HCT116 (cell line): ENCODE results near the gene SP110. TPM values are rescaled to one million over a fixed set of nuclear protein-coding genes. Genes with fewer than 3 reads are reported as not detected.

Source experiments
- ATAC-seq: fragments of 200-7000 bp; cut with Tn5 transposase; 2 replicates; pipeline ENCODE4 v1.9.1; 2020; ENCODE audit warnings: mild to moderate bottlenecking, moderate library complexity
- BruUV-seq: library from RNA; stranded (reverse); fragments of 400-500 nt; replicated peaks from 2 replicates; lab custom pipeline; 2021; lab: Mats Ljungman, UMichigan
- CTCF ChIA-PET: fragments of 300-600 bp; sonication (Branson Sonifier 250); formaldehyde crosslinking; loops from one replicate; lab custom pipeline; 2021; ENCODE audit warnings: antibody characterized with exemption; lab: Charles Lee
- POLR2A ChIA-PET: fragments of 300-600, 350-600 bp; sonication (Branson Sonifier 250); formaldehyde crosslinking; loops from one replicate; lab custom pipeline; 2021; ENCODE audit warnings: antibody characterized with exemption; lab: Charles Lee
- RAD21 ChIA-PET, 2 experiments: fragments of 300-600 bp; sonication (Branson Sonifier 250); formaldehyde crosslinking; loops; one replicate each; lab custom pipeline; 2023; ENCODE audit warnings: low total read pairs in 2 of 2; ENCODE audit not compliant: uncharacterized antibody in 2 of 2, unreplicated experiment in 2 of 2, low non-redundant PET in 1 of 2; lab: Charles Lee
- DNase-seq: peaks from one replicate; pipeline ENCODE4 v3.0.0-alpha.2; 2010; ENCODE audit warnings: low read depth, low spot score
- H2AFZ ChIP-seq: fragments of 200-600 bp; shearing (Covaris generic), sonication (generic); 2 replicates; pipeline ENCODE4 v1.6.1; 2017; ENCODE audit warnings: low read depth, mixed run types, mixed read lengths, antibody characterized with exemption, low read length; ENCODE audit not compliant: poor library complexity, severe bottlenecking
- H3K27ac ChIP-seq: 2 replicates; pipeline ENCODE4 v1.5.1; 2012; ENCODE audit warnings: low read depth, low read length
- H3K27me3 ChIP-seq: fragments of 200-600 bp; sonication (generic); 2 replicates; pipeline ENCODE4 v1.6.1; 2016; ENCODE audit warnings: mixed run types, low read length, mixed read lengths; ENCODE audit not compliant: insufficient read depth
- H3K36me3 ChIP-seq, 2 experiments: fragments of 200-500 bp in 1 of 2; fragments of 200-600 bp in 1 of 2; sonication (Bioruptor generic) in 1 of 2; sonication (generic) in 1 of 2; 2 replicates each; pipeline versions ENCODE4 v1.5.1 to v1.6.1; 2014 to 2016; ENCODE audit warnings: low read length in 2 of 2, inconsistent platforms in 1 of 2, mixed read lengths in 1 of 2, mixed run types in 1 of 2; ENCODE audit not compliant: insufficient read depth in 2 of 2, control insufficient read depth in 1 of 2
- H3K4me1 ChIP-seq, 2 experiments: fragments of 200-600 bp in 1 of 2; sonication (generic) in 1 of 2; 2 replicates each; pipeline versions ENCODE4 v1.5.1 to v1.6.1; 2012 to 2017; ENCODE audit warnings: low read length in 2 of 2, inconsistent platforms in 1 of 2, mild to moderate bottlenecking in 1 of 2, mixed read lengths in 1 of 2, mixed run types in 1 of 2, moderate library complexity in 1 of 2; ENCODE audit not compliant: insufficient read depth in 2 of 2, control insufficient read depth in 1 of 2
- H3K4me2 ChIP-seq: fragments of 200-600 bp; sonication (generic); 2 replicates; pipeline ENCODE4 v1.6.1; 2017; ENCODE audit warnings: mixed run types, low read length, mixed read lengths
- H3K4me3 ChIP-seq, 2 experiments: fragments of 200-600 bp in 1 of 2; sonication (generic) in 1 of 2; replicated peaks in 1 of 2; 2 replicates each; pipeline ENCODE4 v1.5.1; 2011 to 2016; ENCODE audit warnings: low read length in 2 of 2, control low read depth in 1 of 2, low read depth in 1 of 2, mild to moderate bottlenecking in 1 of 2, mixed read lengths in 1 of 2, mixed run types in 1 of 2
- H3K79me2 ChIP-seq: fragments of 200-600 bp; sonication (generic); 2 replicates; pipeline ENCODE4 v1.6.1; 2017; ENCODE audit warnings: mild to moderate bottlenecking, mixed run types, low read length, moderate library complexity, mixed read lengths; ENCODE audit not compliant: insufficient read depth
- H3K9ac ChIP-seq: fragments of 200-600 bp; sonication (generic); 2 replicates; pipeline ENCODE4 v1.6.1; 2016; ENCODE audit warnings: low read length, mixed read lengths
- H3K9me2 ChIP-seq: fragments of 200-600 bp; sonication (generic), shearing (Covaris generic); 2 replicates; pipeline ENCODE4 v1.6.1; 2017; ENCODE audit warnings: mixed run types, mild to moderate bottlenecking, moderate library complexity; ENCODE audit not compliant: insufficient read depth
- H3K9me3 ChIP-seq, 2 experiments: fragments of 200-500 bp in 1 of 2; fragments of 200-600 bp in 1 of 2; sonication (Bioruptor generic) in 1 of 2; sonication (generic) in 1 of 2; 2 replicates each; pipeline ENCODE4 v1.6.1; 2014 to 2017; ENCODE audit warnings: low read length in 2 of 2, mixed read lengths in 2 of 2, inconsistent platforms in 1 of 2, low read depth in 1 of 2, mild to moderate bottlenecking in 1 of 2, mixed run types in 1 of 2, moderate library complexity in 1 of 2; ENCODE audit not compliant: control insufficient read depth in 1 of 2, insufficient read depth in 1 of 2
- H4K20me1 ChIP-seq: fragments of 200-600 bp; sonication (generic), shearing (Covaris generic); 2 replicates; pipeline ENCODE4 v1.6.1; 2017; ENCODE audit warnings: mixed run types, mild to moderate bottlenecking, moderate library complexity; ENCODE audit not compliant: insufficient read depth
- CBX3 ChIP-seq: IDR thresholded peaks from 2 replicates; pipeline ENCODE4 v1.6.1; 2012; ENCODE audit warnings: low read depth
- CEBPB ChIP-seq: IDR thresholded peaks from 2 replicates; pipeline ENCODE4 v1.6.1; 2012; ENCODE audit warnings: low read depth
- CTCF ChIP-seq, 3 experiments: fragments of 200-600 bp in 1 of 3; sonication (generic) in 1 of 3; IDR thresholded peaks in 2 of 3; conservative IDR thresholded peaks in 1 of 3; 2 replicates each; pipeline ENCODE4 v1.5.1; 2012 to 2017; ENCODE audit warnings: low read depth in 2 of 3, low read length in 2 of 3, antibody characterized with exemption in 1 of 3, borderline replicate concordance in 1 of 3, control low read depth in 1 of 3, mild to moderate bottlenecking in 1 of 3, mixed read lengths in 1 of 3, mixed run types in 1 of 3, moderate library complexity in 1 of 3; ENCODE audit not compliant: insufficient read depth in 1 of 3
- EGR1 ChIP-seq: IDR thresholded peaks from 2 replicates; pipeline ENCODE4 v1.6.1; 2012; ENCODE audit warnings: low read depth
- ELF1 ChIP-seq: IDR thresholded peaks from 2 replicates; pipeline ENCODE4 v1.6.1; 2012; ENCODE audit warnings: low read depth, borderline replicate concordance
- EZH2 ChIP-seq: fragments of 200-600 bp; sonication (generic); IDR thresholded peaks from 2 replicates; pipeline ENCODE4 v1.6.1; 2017; ENCODE audit warnings: antibody characterized with exemption, mixed run types
- EZH2phosphoT487 ChIP-seq: fragments of 200-600 bp; IDR thresholded peaks from 2 replicates; pipeline ENCODE4 v1.6.1; 2018; ENCODE audit warnings: antibody characterized with exemption, borderline replicate concordance
- FOSL1 ChIP-seq: IDR thresholded peaks from 2 replicates; pipeline ENCODE4 v1.6.1; 2012; ENCODE audit warnings: low read depth
- MAX ChIP-seq: IDR thresholded peaks from 2 replicates; pipeline ENCODE4 v1.6.1; 2012
- POLR2A ChIP-seq: IDR thresholded peaks from 2 replicates; pipeline ENCODE4 v1.7.0; 2011; ENCODE audit warnings: borderline replicate concordance; ENCODE audit not compliant: insufficient read depth, insufficient read length; ENCODE audit errors: extremely low read depth
- POLR2AphosphoS5 ChIP-seq: IDR thresholded peaks from 2 replicates; pipeline ENCODE4 v1.6.1; 2011; ENCODE audit warnings: mild to moderate bottlenecking, low read depth, low read length, moderate library complexity
- SP1 ChIP-seq: IDR thresholded peaks from 2 replicates; pipeline ENCODE4 v1.6.1; 2012; ENCODE audit warnings: low read depth
- TCF7L2 ChIP-seq: IDR thresholded peaks from 2 replicates; pipeline ENCODE4 v1.7.0; 2011; ENCODE audit warnings: borderline replicate concordance, inconsistent platforms; ENCODE audit not compliant: insufficient read depth, insufficient read length; ENCODE audit errors: extremely low read depth
- YY1 ChIP-seq: IDR thresholded peaks from 2 replicates; pipeline ENCODE4 v1.6.1; 2011; ENCODE audit warnings: low read length, low read depth, moderate library complexity, mild to moderate bottlenecking; ENCODE audit not compliant: insufficient replicate concordance; ENCODE audit errors: extremely low read depth
- intact Hi-C: fragments of 100-400 bp; cut with micrococcal nuclease; formaldehyde crosslinking; loops from 2 replicates; pipeline ENCODE4 v1.10.0; 2022
- total RNA-seq: library from RNA; stranded (reverse); gene quantifications from one replicate; pipeline ENCODE4 v1.2.1, GENCODE V29; 2021; ENCODE audit not compliant: unreplicated experiment

Gene SP110
- total RNA-seq, 1 experiment from 2014 or later: 8.5 TPM

GRCh38 chr2:230202430-230203109 is 17.2 kb downstream of the SP110 start:
- POLR2A ChIA-PET: no interaction called here
- Histone ChIP-seq H3K79me2 (no peaks in the 10 kb centered on the region), H4K20me1 (no peaks in the 10 kb centered on the region), H3K9ac (no peak overlapping the region), H3K27me3 (no peaks in the 10 kb centered on the region), H3K9me3 (no peaks in the 10 kb centered on the region), H3K4me1 (no peaks in the 10 kb centered on the region), H3K4me2 (no peak overlapping the region), H3K9me2 (no peaks in the 10 kb centered on the region), H3K4me3 (no peak overlapping the region), H2AFZ (no peak overlapping the region), H3K27ac (no peak overlapping the region), H3K36me3 (no peaks in the 10 kb centered on the region)
- DNase-seq: no peak
- BruUV-seq: no TSS peak
- intact Hi-C loops: no loop called here
- CTCF ChIA-PET: no interaction called here
- no peak for TF ChIP-seq POLR2A
- TF ChIP-seq CTCF (IDR thresholded peaks at IDR 0.05 in 2 of 3, conservative IDR thresholded peaks at IDR 0.05 in 1 of 3; ENCODE audit: borderline replicate concordance in 1 of 3, insufficient read depth in 1 of 3, low read depth in 2 of 3, low read length in 2 of 3): no peak
- TF ChIP-seq CBX3: no peak
- no peak for TF ChIP-seq ELF1
- no peak for TF ChIP-seq SP1
- RAD21 ChIA-PET: no interaction called here
- no peak for ATAC-seq

GRCh38 chr2:230184727-230185578 is 34.8 kb downstream of the SP110 start:
- ATAC-seq (no peak), DNase-seq (no peak)
- ChIA-PET CTCF (no interaction called here), POLR2A (no interaction called here), RAD21 (no interaction called here)
- no peaks in the 10 kb centered on the region for H3K27me3 ChIP-seq
- H2AFZ ChIP-seq: no peak overlapping the region
- BruUV-seq: no TSS peak
- no peak overlapping the region for H3K4me2 ChIP-seq
- no peaks in the 10 kb centered on the region for H4K20me1 ChIP-seq
- intact Hi-C loops: no loop called here
- no peak overlapping the region for H3K4me3 ChIP-seq
- no peaks in the 10 kb centered on the region for H3K36me3 ChIP-seq
- H3K79me2 ChIP-seq: no peaks in the 10 kb centered on the region
- H3K4me1 ChIP-seq: no peaks in the 10 kb centered on the region
- no peak overlapping the region for H3K27ac ChIP-seq
- no peaks in the 10 kb centered on the region for H3K9me3 ChIP-seq
- H3K9me2 ChIP-seq: no peaks in the 10 kb centered on the region
- H3K9ac ChIP-seq: no peak overlapping the region
- TF ChIP-seq CTCF (IDR thresholded peaks at IDR 0.05 in 2 of 3, conservative IDR thresholded peaks at IDR 0.05 in 1 of 3; ENCODE audit: borderline replicate concordance in 1 of 3, insufficient read depth in 1 of 3, low read depth in 2 of 3, low read length in 2 of 3): no peak
- no peak for TF ChIP-seq FOSL1
- TF ChIP-seq EZH2: no peak
- TF ChIP-seq EZH2phosphoT487: no peak
- no peak for TF ChIP-seq EGR1
- TF ChIP-seq CEBPB: no peak
- TF ChIP-seq POLR2AphosphoS5: no peak
- no peak for TF ChIP-seq YY1
- no peak for TF ChIP-seq MAX
- TF ChIP-seq TCF7L2: no peak
